MCF 10A (cell line): Measurements from ENCODE around the gene HS6ST1. TPM values are rescaled to one million over a fixed set of nuclear protein-coding genes. Genes with fewer than 3 reads are reported as not detected.

Experiments used
- BruUV-seq: library from RNA; stranded (reverse); fragments of 400-500 nt; replicated peaks from 2 replicates; lab custom pipeline; 2021; lab: Mats Ljungman, UMichigan
- CTCF ChIA-PET: fragments of 300-600 bp; sonication (Branson Sonifier 250); formaldehyde crosslinking; extraction: SDS; loops from one replicate; lab custom pipeline; 2021; ENCODE audit warnings: antibody characterized with exemption, inconsistent platforms; lab: Yijun Ruan, JAX
- POLR2A ChIA-PET: fragments of 300-600, 350-650 bp; sonication (Branson Sonifier 250); formaldehyde crosslinking; extraction: SDS; loops from one replicate; lab custom pipeline; 2020; ENCODE audit warnings: antibody characterized with exemption, inconsistent platforms; lab: Yijun Ruan, JAX
- DNase-seq: peaks from one replicate; pipeline ENCODE4 v3.0.0-alpha.2; 2018; ENCODE audit not compliant: unreplicated experiment
- H3K27ac Mint-ChIP-seq: one replicate; pipeline ENCODE4 v1.8.0; 2022; ENCODE audit warnings: mild to moderate bottlenecking, low read depth, mixed read lengths; ENCODE audit not compliant: unreplicated experiment
- H3K27me3 Mint-ChIP-seq: one replicate; pipeline ENCODE4 v1.8.0; 2022; ENCODE audit warnings: mixed read lengths; ENCODE audit not compliant: insufficient read depth, unreplicated experiment
- H3K36me3 Mint-ChIP-seq: one replicate; pipeline ENCODE4 v1.8.0; 2022; ENCODE audit warnings: mild to moderate bottlenecking, moderate library complexity, mixed read lengths; ENCODE audit not compliant: insufficient read depth, unreplicated experiment
- H3K4me1 Mint-ChIP-seq: one replicate; pipeline ENCODE4 v1.8.0; 2022; ENCODE audit warnings: mixed read lengths; ENCODE audit not compliant: insufficient read depth, unreplicated experiment
- H3K4me3 Mint-ChIP-seq: one replicate; pipeline ENCODE4 v1.8.0; 2022; ENCODE audit warnings: mild to moderate bottlenecking, moderate library complexity, mixed read lengths; ENCODE audit not compliant: unreplicated experiment
- H3K9me3 Mint-ChIP-seq: one replicate; pipeline ENCODE4 v1.8.0; 2022; ENCODE audit warnings: mixed read lengths; ENCODE audit not compliant: unreplicated experiment
- CTCF ChIP-seq: fragments of 200-600 bp; IDR thresholded peaks from one replicate; pipeline ENCODE4 v1.8.0; 2022; ENCODE audit warnings: antibody characterized with exemption, mild to moderate bottlenecking; ENCODE audit not compliant: unreplicated experiment
- intact Hi-C: fragments of 100-400 bp; cut with micrococcal nuclease; formaldehyde crosslinking; loops from 2 replicates; pipeline ENCODE4 v1.14.1; 2022
- total RNA-seq: library from RNA; stranded (reverse); gene quantifications from 2 replicates; pipeline ENCODE4 v1.2.3, GENCODE V29; 2022

Gene HS6ST1
- total RNA-seq, 1 experiment from 2014 or later, result 9.6 TPM

GRCh38 chr2:128341621-128342020, 23.0 kb upstream of the HS6ST1 start:
- peaks cover 14% of the 10 kb centered on the region for H3K9me3 Mint-ChIP-seq
- ChIA-PET POLR2A (no interaction called here), CTCF (no interaction called here)
- no peak overlapping the region for H3K4me3 Mint-ChIP-seq
- no peak overlapping the region for H3K27ac Mint-ChIP-seq
- no TSS peak for BruUV-seq
- no peaks in the 10 kb centered on the region for H3K36me3 Mint-ChIP-seq
- no peaks in the 10 kb centered on the region for H3K4me1 Mint-ChIP-seq
- H3K27me3 Mint-ChIP-seq, result no peaks in the 10 kb centered on the region
- no peak for DNase-seq
- intact Hi-C loops, result no loop called here
- TF ChIP-seq CTCF, result no peak

- TF ChIP-seq CTCF, result no peak
- Mint-ChIP-seq H3K4me3 (no peak overlapping the region), H3K4me1 (no peaks in the 10 kb centered on the region), H3K36me3 (no peaks in the 10 kb centered on the region), H3K27me3 (no peaks in the 10 kb centered on the region), H3K9me3 (peaks cover 21% of the 10 kb centered on the region), H3K27ac (no peak overlapping the region)
- no TSS peak for BruUV-seq
- no peak for DNase-seq
- ChIA-PET CTCF (interaction anchor here (0.6 to 1.0 kb wide), 4 partner anchors 17 to 843 kb away, joined by 3 read pairs; no protein-coding TSS in a partner anchor), POLR2A (interaction anchor here (0.7 kb wide), 1 partner anchor 16 kb away, joined by 3 read pairs; no protein-coding TSS in a partner anchor)
- intact Hi-C loops, result no loop called here
Observed at GRCh38 chr2:128332091-128332634, 13.5 kb upstream of the HS6ST1 start.

GRCh38 chr2:128330583-128330982, 11.9 kb upstream of the HS6ST1 start:
- H3K4me1 Mint-ChIP-seq, result no peaks in the 10 kb centered on the region
- no TSS peak for BruUV-seq
- intact Hi-C loops, result no loop called here
- POLR2A ChIA-PET, result no interaction called here
- H3K4me3 Mint-ChIP-seq, result no peak overlapping the region
- no peak for TF ChIP-seq CTCF
- no peaks in the 10 kb centered on the region for H3K27me3 Mint-ChIP-seq
- peaks cover 21% of the 10 kb centered on the region for H3K9me3 Mint-ChIP-seq
- CTCF ChIA-PET, result interaction anchor here (0.6 kb wide), 1 partner anchor 142 kb away, joined by 4 read pairs; no protein-coding TSS in a partner anchor
- H3K36me3 Mint-ChIP-seq, result no peaks in the 10 kb centered on the region
- no peak for DNase-seq
- no peak overlapping the region for H3K27ac Mint-ChIP-seq

GRCh38 chr2:128329607-128330006, 10.9 kb upstream of the HS6ST1 start:
- CTCF ChIA-PET, result no interaction called here
- TF ChIP-seq CTCF, result no peak
- intact Hi-C loops, result no loop called here
- DNase-seq, result no peak
- Mint-ChIP-seq H3K27ac (no peak overlapping the region), H3K4me3 (no peak overlapping the region), H3K36me3 (no peaks in the 10 kb centered on the region), H3K9me3 (peaks cover 21% of the 10 kb centered on the region), H3K4me1 (no peaks in the 10 kb centered on the region), H3K27me3 (no peaks in the 10 kb centered on the region)
- POLR2A ChIA-PET, result interaction anchor here (0.6 kb wide), 1 partner anchor 46 kb away, joined by 3 read pairs; no protein-coding TSS in a partner anchor
- no TSS peak for BruUV-seq
